Activated T-helper 1 cell treated with anti-CD3 and anti-CD28 coated beads, Interleukin-2, amount 50 U/mL, for 16 hours (primary cell): ENCODE measurements around the gene RBM19.

Source experiments
- DNase-seq, 2 donors: peaks; one replicate each; pipeline ENCODE4 v3.0.0-alpha.2; 2020; ENCODE audit warnings: low read depth in 1 of 2, low spot score in 1 of 2

The RBM19 gene

GRCh38 chr12:113788020-113788856 is 177.9 kb downstream of the RBM19 start:
- no peak for DNase-seq

GRCh38 chr12:113786107-113786506 is 180.0 kb downstream of the RBM19 start:
- DNase-seq, result no peak

GRCh38 chr12:113783811-113784210 is 182.3 kb downstream of the RBM19 start:
- DNase-seq, result no peak

GRCh38 chr12:113782873-113783272 is 183.3 kb downstream of the RBM19 start:
- no peak for DNase-seq

- DNase-seq, result no peak
Measured at GRCh38 chr12:113781415-113782198, 184.5 kb downstream of the RBM19 start.

GRCh38 chr12:113779774-113780173 is 186.4 kb downstream of the RBM19 start:
- no peak for DNase-seq

GRCh38 chr12:113778432-113779132 is 187.5 kb downstream of the RBM19 start:
- DNase-seq, result no peak

GRCh38 chr12:113777751-113778150 is 188.4 kb downstream of the RBM19 start:
- DNase-seq, result no peak

GRCh38 chr12:113776536-113776935 is 189.6 kb downstream of the RBM19 start:
- DNase-seq, result no peak

GRCh38 chr12:113774526-113774925 is 191.6 kb downstream of the RBM19 start:
- DNase-seq, result no peak

- no peak for DNase-seq
Measured at GRCh38 chr12:113772505-113773030, 193.6 kb downstream of the RBM19 start.

GRCh38 chr12:113770389-113770865 is 195.7 kb downstream of the RBM19 start:
- DNase-seq, result no peak

GRCh38 chr12:113769305-113769704 is 196.8 kb downstream of the RBM19 start:
- DNase-seq, result no peak

- DNase-seq, result no peak
Measured at GRCh38 chr12:113768850-113769249, 197.3 kb downstream of the RBM19 start.

GRCh38 chr12:113766879-113767878 is 198.9 kb downstream of the RBM19 start:
- no peak for DNase-seq
